Measurements from ENCODE around the gene COMMD7. TPM values are rescaled to one million over a fixed set of nuclear protein-coding genes. Genes with fewer than 3 reads are reported as not detected.
A peak's percentile ranks its signal among the peaks of the same experiment; 100 is the strongest.

COMMD7 gene
- total and polyA plus RNA-seq, 7 donors: 15.9 to 55.4 (median 41.0) TPM

DNA sequence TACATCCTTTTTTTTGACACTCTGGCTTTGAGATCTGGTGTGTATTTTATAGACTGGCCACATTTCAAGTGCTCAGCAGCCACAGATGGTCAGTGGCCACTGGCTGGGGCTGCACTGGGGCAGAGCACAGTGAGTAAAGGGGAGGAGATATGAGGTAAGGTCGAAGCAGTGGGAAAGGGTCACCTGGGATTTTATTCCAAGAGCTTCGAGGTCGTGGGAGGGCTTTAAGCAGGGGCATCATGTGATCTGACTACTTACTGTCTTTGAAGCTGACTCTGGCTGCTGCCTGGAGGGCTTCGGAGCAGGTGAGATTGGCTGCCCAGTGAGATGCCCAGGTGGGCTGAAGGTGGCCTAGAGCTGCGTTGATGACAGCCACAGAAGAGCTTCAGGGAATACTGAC lies 76.2 kb downstream of the COMMD7 start:
- ATAC-seq: no peak
- Histone ChIP-seq H3K4me3 (no peak overlapping the region), H3K27ac (no peak overlapping the region), H3K4me1 (no peaks in the 10 kb centered on the region), H3K9me3 (no peaks in the 10 kb centered on the region), H3K27me3 (ENCODE audit: insufficient read depth in 3 of 3, low read length in 2 of 3) (no peaks in the 10 kb centered on the region), H3K36me3 (ENCODE audit: insufficient read depth in 1 of 2, low read depth in 1 of 2) (no peaks in the 10 kb centered on the region)
- intact Hi-C loops (cut with DNase I): no loop called here
- DNase-seq: no peak
- TF ChIP-seq, protein P1, sequence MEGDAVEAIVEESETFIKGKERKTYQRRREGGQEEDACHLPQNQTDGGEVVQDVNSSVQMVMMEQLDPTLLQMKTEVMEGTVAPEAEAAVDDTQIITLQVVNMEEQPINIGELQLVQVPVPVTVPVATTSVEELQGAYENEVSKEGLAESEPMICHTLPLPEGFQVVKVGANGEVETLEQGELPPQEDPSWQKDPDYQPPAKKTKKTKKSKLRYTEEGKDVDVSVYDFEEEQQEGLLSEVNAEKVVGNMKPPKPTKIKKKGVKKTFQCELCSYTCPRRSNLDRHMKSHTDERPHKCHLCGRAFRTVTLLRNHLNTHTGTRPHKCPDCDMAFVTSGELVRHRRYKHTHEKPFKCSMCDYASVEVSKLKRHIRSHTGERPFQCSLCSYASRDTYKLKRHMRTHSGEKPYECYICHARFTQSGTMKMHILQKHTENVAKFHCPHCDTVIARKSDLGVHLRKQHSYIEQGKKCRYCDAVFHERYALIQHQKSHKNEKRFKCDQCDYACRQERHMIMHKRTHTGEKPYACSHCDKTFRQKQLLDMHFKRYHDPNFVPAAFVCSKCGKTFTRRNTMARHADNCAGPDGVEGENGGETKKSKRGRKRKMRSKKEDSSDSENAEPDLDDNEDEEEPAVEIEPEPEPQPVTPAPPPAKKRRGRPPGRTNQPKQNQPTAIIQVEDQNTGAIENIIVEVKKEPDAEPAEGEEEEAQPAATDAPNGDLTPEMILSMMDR (IDR thresholded peaks at IDR 0.05): no peak
- 46 to 64% (median 57%) methylated on average over 5 of the region's 5 CpGs for WGBS, 3 donors

DNA sequence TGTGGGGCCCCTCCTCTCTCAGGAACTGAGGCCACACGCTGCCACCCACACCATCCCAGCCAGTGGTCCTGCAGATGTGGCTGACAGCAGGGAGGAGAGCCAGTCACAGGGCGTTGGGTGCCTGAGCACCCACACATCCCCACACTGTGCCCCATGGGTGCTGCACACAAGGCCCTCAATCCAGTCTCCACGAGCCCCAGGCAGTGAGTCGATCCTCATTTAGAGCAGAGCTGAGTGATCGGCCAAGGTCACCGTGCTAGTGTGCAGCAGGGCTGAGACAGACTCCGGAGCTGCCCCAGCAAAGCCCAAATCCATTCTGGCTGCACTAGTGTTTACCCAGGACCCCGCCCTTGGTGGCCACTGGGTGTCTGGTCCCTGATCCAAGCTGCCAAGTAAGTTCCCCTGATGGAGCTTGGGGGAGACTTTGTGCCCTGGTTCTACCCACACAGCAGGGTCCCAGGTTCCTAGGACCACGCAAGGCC lies 78.5 kb downstream of the COMMD7 start:
- peak in 1 of 4 donors; percentile 35 for ATAC-seq
- no peak overlapping the region for H3K27ac ChIP-seq

DNA sequence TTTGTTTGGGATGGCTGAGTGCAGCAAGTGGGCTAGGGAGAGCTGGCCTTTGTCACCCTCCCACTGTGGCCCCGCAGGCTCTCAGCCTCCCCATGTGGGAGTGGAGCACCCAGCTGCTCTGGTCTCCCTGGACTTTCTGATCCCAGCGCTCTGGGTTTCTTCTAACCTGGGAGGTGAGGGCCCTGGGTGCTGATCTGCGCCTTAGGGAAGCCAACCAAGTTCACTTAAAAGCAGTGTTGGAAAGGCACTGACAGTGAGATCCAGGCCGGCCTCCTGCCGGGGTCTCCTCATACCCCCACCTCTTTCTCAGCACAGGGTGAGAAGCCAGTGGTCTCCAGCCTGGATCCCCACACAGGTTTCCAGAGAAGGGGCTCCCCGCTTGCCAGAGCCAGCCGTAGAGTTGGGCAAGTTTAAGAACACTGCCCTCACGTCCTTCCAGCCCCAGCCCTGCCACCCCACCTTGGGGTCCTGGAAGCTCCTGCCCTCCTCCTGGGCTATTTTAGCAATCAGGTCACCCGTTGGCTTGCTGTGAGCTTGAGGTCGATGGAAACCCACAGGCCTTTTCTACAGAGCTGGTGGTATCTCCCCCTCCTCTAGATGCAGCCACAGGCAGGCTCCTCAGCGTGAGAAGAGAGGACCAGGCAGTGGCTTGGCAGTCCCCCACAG lies 79.1 kb downstream of the COMMD7 start:
- ATAC-seq: no peak
- H3K27ac ChIP-seq: no peak overlapping the region
- TF ChIP-seq, protein P1 (IDR thresholded peaks at IDR 0.05): no peak

More for the DNA sequence above, 78.5 kb downstream of the COMMD7 start:
- H3K4me3 ChIP-seq: no peak overlapping the region
- intact Hi-C loops (cut with DNase I): no loop called here
- TF ChIP-seq, protein P1 (IDR thresholded peaks at IDR 0.05): no peak
- H3K9me3 ChIP-seq: no peaks in the 10 kb centered on the region
- no peaks in the 10 kb centered on the region for H3K27me3 ChIP-seq (ENCODE audit: insufficient read depth in 3 of 3, low read length in 2 of 3)
- DNase-seq: no peak
- no peaks in the 10 kb centered on the region for H3K4me1 ChIP-seq
- 64 to 68% (median 66%) methylated on average over 9 of the region's 9 CpGs for WGBS, 3 donors
- no peaks in the 10 kb centered on the region for H3K36me3 ChIP-seq (ENCODE audit: insufficient read depth in 1 of 2, low read depth in 1 of 2)

DNA sequence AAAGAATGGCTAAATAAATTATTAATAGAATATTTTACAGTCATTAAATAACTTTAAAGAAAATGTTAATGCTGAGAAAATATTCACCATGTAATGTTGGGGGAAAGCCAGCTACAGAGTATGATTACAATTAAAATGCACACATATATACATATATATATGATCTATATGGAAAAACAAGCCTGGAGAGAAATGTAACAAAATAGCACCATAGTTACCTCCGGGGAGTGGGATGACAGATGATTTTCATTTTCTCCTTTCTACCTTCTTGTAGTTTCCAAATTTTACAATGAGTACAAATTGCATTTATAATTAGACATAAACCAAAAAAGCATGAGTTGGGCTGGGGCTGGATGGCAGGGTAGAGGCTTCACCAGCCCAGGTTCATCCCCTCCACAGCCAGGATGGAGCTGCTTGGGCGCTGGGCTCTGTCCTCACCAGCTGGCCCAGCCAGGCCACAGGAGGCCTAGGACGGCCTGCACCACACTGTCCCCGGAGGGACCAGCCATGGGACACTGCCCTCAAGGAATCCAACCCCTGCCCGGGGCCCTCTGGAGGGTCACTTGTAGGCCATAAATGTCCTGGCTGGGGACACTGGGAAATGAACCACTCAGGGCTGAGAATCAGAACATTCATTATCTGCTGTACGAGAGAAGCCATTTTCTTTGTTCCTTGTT lies 79.8 kb downstream of the COMMD7 start:
- TF ChIP-seq, protein P1 (IDR thresholded peaks at IDR 0.05): no peak
- ATAC-seq (no peak), DNase-seq (no peak)
- Histone ChIP-seq H3K36me3 (ENCODE audit: insufficient read depth in 1 of 2, low read depth in 1 of 2) (no peaks in the 10 kb centered on the region), H3K9me3 (no peaks in the 10 kb centered on the region), H3K27me3 (ENCODE audit: insufficient read depth in 3 of 3, low read length in 2 of 3) (no peaks in the 10 kb centered on the region), H3K4me3 (no peak overlapping the region), H3K27ac (no peak overlapping the region), H3K4me1 (no peaks in the 10 kb centered on the region)
- 70 to 85% (median 73%) methylated on average over 6 of the region's 6 CpGs for WGBS, 3 donors
- intact Hi-C loops (cut with DNase I): no loop called here

More for the DNA sequence above, 79.1 kb downstream of the COMMD7 start:
- 86 to 94% (median 89%) methylated on average over 11 of the region's 11 CpGs for WGBS, 3 donors
- Histone ChIP-seq H3K27me3 (ENCODE audit: insufficient read depth in 3 of 3, low read length in 2 of 3) (no peaks in the 10 kb centered on the region), H3K36me3 (ENCODE audit: insufficient read depth in 1 of 2, low read depth in 1 of 2) (no peaks in the 10 kb centered on the region), H3K4me1 (no peaks in the 10 kb centered on the region), H3K4me3 (no peak overlapping the region), H3K9me3 (no peaks in the 10 kb centered on the region)
- intact Hi-C loops (cut with DNase I): no loop called here
- DNase-seq: no peak

Measured in psoas muscle (tissue), 8 donors.